Peyer's patch (tissue), 4 donors: Measurements from ENCODE around the gene FRMD4A. TPM values are rescaled to one million over a fixed set of nuclear protein-coding genes. Genes with fewer than 3 reads are reported as not detected.

ENCODE experiments used
- DNase-seq, 3 donors: peaks; one replicate each; pipeline ENCODE4 v3.0.0-alpha.2; 2017 to 2019
- H3K27ac ChIP-seq, 4 donors: fragments of 200-600 bp; sonication (generic); one replicate each; pipeline ENCODE4 v1.5.1; 2016 to 2019
- H3K27me3 ChIP-seq, 2 donors: fragments of 200-600 bp; sonication (generic); one replicate each; pipeline ENCODE4 v1.5.1; 2019
- H3K36me3 ChIP-seq, 3 donors: fragments of 200-600 bp; sonication (generic); one replicate each; pipeline ENCODE4 v1.5.1; 2016 to 2019
- H3K4me1 ChIP-seq, 4 donors: fragments of 200-600 bp; sonication (generic); one replicate each; pipeline ENCODE4 v1.5.1; 2016 to 2019
- H3K4me3 ChIP-seq, 4 donors: fragments of 200-600 bp; sonication (generic); 1 replicate in 3 of 4; 2 replicates in 1 of 4; pipeline ENCODE4 v1.5.1; 2016 to 2019; ENCODE audit warnings: mild to moderate bottlenecking in 1 of 4
- H3K9me3 ChIP-seq, 4 donors: fragments of 200-600 bp; sonication (generic); one replicate each; pipeline ENCODE4 v1.5.1; 2016 to 2019; ENCODE audit warnings: mild to moderate bottlenecking in 1 of 4
- POLR2A ChIP-seq, 2 donors: fragments of 450-650 bp; IDR thresholded peaks; one replicate each; pipeline ENCODE4 v1.5.1; 2017; ENCODE audit warnings: antibody characterized with exemption in 2 of 2, mild to moderate bottlenecking in 2 of 2, moderate library complexity in 2 of 2
- total RNA-seq, 4 donors: library from RNA; depleted of rRNA; stranded (reverse); fragments of >200 nt; gene quantifications; one replicate each; pipeline ENCODE4 v1.1.0, GENCODE V29; 2016
- TF ChIP-seq, protein P1 (sequence below), 6 experiments: fragments of 450-650 bp in 4 of 6; fragments of 200-600 bp in 2 of 6; sonication (generic) in 1 of 6; IDR thresholded peaks; one replicate each; pipeline ENCODE4 v1.5.1; 2017 to 2019; ENCODE audit warnings: antibody characterized with exemption in 6 of 6, mild to moderate bottlenecking in 3 of 6, moderate library complexity in 1 of 6

FRMD4A gene
- total RNA-seq, 4 donors from 2014 or later: 3.0 to 47.9 (median 5.9) TPM

DNA sequence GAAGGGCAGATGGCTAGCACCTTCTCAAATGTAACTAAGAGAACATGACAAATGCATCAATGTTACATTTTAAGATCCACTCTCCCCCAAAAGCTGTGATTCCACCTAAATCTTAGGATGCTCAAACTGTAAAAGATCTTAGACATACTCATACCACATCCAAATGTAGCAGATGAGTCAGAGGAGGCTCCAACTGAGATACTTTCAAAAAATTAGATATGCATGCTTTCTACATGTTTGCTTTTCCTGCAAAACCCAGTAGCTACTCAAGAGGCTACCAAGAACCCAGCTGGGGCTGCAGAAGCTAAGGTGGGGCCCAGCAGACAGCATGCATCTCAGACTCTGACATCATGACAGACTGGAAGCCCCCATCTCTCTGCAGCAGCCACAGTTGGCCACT is 31.4 kb upstream of the FRMD4A start:
- TF ChIP-seq POLR2A (IDR thresholded peaks at IDR 0.05): no peak
- TF ChIP-seq, protein P1, sequence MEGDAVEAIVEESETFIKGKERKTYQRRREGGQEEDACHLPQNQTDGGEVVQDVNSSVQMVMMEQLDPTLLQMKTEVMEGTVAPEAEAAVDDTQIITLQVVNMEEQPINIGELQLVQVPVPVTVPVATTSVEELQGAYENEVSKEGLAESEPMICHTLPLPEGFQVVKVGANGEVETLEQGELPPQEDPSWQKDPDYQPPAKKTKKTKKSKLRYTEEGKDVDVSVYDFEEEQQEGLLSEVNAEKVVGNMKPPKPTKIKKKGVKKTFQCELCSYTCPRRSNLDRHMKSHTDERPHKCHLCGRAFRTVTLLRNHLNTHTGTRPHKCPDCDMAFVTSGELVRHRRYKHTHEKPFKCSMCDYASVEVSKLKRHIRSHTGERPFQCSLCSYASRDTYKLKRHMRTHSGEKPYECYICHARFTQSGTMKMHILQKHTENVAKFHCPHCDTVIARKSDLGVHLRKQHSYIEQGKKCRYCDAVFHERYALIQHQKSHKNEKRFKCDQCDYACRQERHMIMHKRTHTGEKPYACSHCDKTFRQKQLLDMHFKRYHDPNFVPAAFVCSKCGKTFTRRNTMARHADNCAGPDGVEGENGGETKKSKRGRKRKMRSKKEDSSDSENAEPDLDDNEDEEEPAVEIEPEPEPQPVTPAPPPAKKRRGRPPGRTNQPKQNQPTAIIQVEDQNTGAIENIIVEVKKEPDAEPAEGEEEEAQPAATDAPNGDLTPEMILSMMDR (IDR thresholded peaks at IDR 0.05): no peak

DNA sequence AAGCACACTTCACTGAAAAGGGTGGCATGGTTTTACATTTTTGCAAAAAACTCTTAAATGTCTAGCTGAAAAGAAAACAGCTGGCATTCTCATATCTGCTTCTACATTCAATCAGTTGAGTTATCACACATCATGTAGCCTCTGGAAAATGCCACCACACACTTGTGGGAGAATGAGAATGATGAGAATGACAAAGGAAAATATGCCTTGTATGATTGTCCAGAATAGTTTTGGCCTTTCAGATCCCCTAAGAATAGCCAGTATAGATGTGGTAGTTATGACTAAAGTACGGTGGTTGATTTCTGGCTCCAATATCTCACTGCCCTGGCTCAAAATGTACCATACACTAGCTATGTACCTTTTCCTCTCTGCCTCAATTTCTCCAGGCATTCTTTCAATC is 30.2 kb upstream of the FRMD4A start:
- no peaks in the 10 kb centered on the region for H3K36me3 ChIP-seq
- no peak for TF ChIP-seq POLR2A (IDR thresholded peaks at IDR 0.05)
- TF ChIP-seq, protein P1 (IDR thresholded peaks at IDR 0.05): no peak

More for the DNA sequence above, 31.4 kb upstream of the FRMD4A start:
- Histone ChIP-seq H3K27ac (no peak overlapping the region), H3K4me3 (no peak overlapping the region), H3K4me1 (no peaks in the 10 kb centered on the region), H3K36me3 (no peaks in the 10 kb centered on the region), H3K9me3 (no peaks in the 10 kb centered on the region), H3K27me3 (no peaks in the 10 kb centered on the region)
- DNase-seq: no peak

DNA sequence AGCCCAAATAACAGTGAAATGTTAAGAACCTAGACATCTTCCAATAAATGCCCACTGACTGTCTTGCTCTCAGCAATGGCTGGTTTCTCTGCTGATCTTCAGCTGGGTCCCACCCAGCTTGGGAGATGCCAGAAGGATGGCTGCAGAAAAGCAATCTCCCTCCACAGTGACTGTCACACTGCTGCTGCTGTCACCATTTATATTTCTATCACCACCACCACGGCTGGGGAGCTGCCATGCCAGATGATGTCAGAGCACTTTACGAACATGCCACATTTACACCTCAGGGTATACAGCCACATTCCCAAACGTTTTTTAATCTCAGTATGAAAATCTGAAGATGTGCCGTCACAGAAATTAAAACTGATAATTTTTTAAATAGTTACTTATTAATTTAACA is 29.8 kb upstream of the FRMD4A start:
- Histone ChIP-seq H3K4me3 (no peak overlapping the region), H3K27me3 (no peaks in the 10 kb centered on the region), H3K27ac (no peak overlapping the region), H3K4me1 (no peaks in the 10 kb centered on the region), H3K9me3 (no peaks in the 10 kb centered on the region), H3K36me3 (no peaks in the 10 kb centered on the region)
- DNase-seq: no peak
- TF ChIP-seq POLR2A (IDR thresholded peaks at IDR 0.05): no peak
- TF ChIP-seq, protein P1 (IDR thresholded peaks at IDR 0.05): no peak

More for the DNA sequence above, 30.2 kb upstream of the FRMD4A start:
- no peaks in the 10 kb centered on the region for H3K4me1 ChIP-seq
- no peak overlapping the region for H3K27ac ChIP-seq
- H3K9me3 ChIP-seq: no peaks in the 10 kb centered on the region
- H3K4me3 ChIP-seq: no peak overlapping the region
- DNase-seq: no peak
- no peaks in the 10 kb centered on the region for H3K27me3 ChIP-seq

DNA sequence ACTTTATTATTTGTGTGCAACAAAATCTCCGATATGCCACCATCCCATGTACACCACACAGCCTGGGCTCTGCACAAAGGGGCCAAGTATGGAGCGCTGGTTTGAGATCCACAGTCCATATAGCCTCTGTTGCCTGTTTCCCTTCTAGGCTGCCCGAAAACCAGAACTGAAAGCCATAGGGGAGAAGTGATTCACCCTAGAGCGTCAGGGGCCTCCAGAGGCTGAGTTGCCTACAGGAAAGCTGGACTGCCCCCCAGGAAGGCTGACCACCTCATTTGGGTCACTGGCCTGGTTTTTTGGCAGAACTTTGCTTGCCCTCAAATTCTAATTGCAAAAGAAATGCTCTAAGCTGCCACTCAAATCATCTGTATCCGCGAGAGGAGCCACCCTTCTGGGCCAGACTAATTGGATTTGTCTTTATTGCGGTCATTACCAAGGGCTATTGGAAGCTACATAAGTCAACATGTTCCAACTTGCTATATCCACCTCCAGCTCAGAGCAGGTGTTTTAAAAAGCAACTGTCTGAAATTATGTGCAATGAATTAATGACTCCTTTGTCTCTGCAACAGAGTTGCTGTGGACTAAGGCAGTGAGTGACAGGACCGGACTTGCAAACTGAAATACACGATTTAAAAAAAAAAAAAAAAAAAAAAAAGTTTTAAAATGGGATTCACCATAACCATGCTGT is 28.3 kb upstream of the FRMD4A start:
- no peak for TF ChIP-seq POLR2A (IDR thresholded peaks at IDR 0.05)
- TF ChIP-seq, protein P1 (IDR thresholded peaks at IDR 0.05): no peak
- Histone ChIP-seq H3K9me3 (no peaks in the 10 kb centered on the region), H3K27me3 (no peaks in the 10 kb centered on the region), H3K4me3 (no peak overlapping the region), H3K36me3 (no peaks in the 10 kb centered on the region), H3K4me1 (no peaks in the 10 kb centered on the region), H3K27ac (no peak overlapping the region)
- no peak for DNase-seq

DNA sequence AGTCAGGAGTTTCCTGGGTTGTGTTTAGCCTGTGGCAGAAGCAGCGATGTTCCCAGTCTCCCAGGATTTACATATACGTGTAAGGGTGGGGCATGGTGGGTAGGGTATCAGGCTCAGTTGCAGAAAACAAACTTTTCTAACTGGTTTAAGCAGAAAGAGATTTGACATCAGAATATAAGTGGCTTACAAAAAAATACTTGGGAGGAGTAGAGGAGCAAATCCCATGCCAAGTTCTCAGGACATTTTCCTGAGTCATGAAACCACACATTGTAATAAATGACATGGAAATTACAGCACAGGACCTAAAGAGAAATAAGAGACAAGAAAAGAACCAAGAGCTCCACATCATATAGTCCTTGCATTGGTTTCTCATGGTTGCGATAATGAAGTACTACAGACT is 26.2 kb upstream of the FRMD4A start:
- Histone ChIP-seq H3K9me3 (no peaks in the 10 kb centered on the region), H3K27ac (no peak overlapping the region), H3K27me3 (no peaks in the 10 kb centered on the region), H3K4me1 (no peaks in the 10 kb centered on the region), H3K36me3 (no peaks in the 10 kb centered on the region), H3K4me3 (no peak overlapping the region)
- TF ChIP-seq, protein P1 (IDR thresholded peaks at IDR 0.05): no peak
- TF ChIP-seq POLR2A (IDR thresholded peaks at IDR 0.05): no peak
- DNase-seq: no peak
